IMR-90 (cell line): ENCODE results near the gene RNU1-1.
"Not testable (repeated sequence)": the region's sequence is repeated elsewhere in the genome, so short reads cannot be mapped to it uniquely, and the experiment has no call there.

Experiments
- BHLHE40 ChIP-seq: fragments of 150-350 bp; IDR thresholded peaks from 2 replicates; pipeline ENCODE4 v1.6.1; 2016; ENCODE audit warnings: mild to moderate bottlenecking, low read depth, low read length
- FOS ChIP-seq: fragments of 150-350 bp; IDR thresholded peaks from 2 replicates; pipeline ENCODE4 v1.6.1; 2016; ENCODE audit warnings: low read depth, low read length
- MAFK ChIP-seq: IDR thresholded peaks from 2 replicates; pipeline ENCODE4 v1.6.1; 2012; ENCODE audit warnings: low read depth, low read length, improper control_type of control experiment
- MAZ ChIP-seq: IDR thresholded peaks from 2 replicates; pipeline ENCODE4 v1.6.1; 2012; ENCODE audit warnings: low read depth, mild to moderate bottlenecking, low read length, improper control_type of control experiment, moderate library complexity, borderline replicate concordance
- MXI1 ChIP-seq: IDR thresholded peaks from 2 replicates; pipeline ENCODE4 v1.6.1; 2012; ENCODE audit warnings: low read depth, mild to moderate bottlenecking, low read length, moderate library complexity, borderline replicate concordance
- NFE2L2 ChIP-seq: fragments of 150-350 bp; IDR thresholded peaks from 2 replicates; pipeline ENCODE4 v1.6.1; 2016; ENCODE audit warnings: low read depth, mild to moderate bottlenecking, low read length
- POLR2A ChIP-seq: IDR thresholded peaks from 2 replicates; pipeline ENCODE4 v1.6.1; 2012; ENCODE audit warnings: mild to moderate bottlenecking, low read depth, low read length
- RAD21 ChIP-seq: IDR thresholded peaks from 2 replicates; pipeline ENCODE4 v1.6.1; 2012; ENCODE audit warnings: low read length, improper control_type of control experiment
- RCOR1 ChIP-seq: IDR thresholded peaks from 2 replicates; pipeline ENCODE4 v1.6.1; 2012; ENCODE audit warnings: mild to moderate bottlenecking, low read length, improper control_type of control experiment; ENCODE audit not compliant: insufficient replicate concordance
- RFX5 ChIP-seq: IDR thresholded peaks from 2 replicates; pipeline ENCODE4 v1.8.0; 2012; ENCODE audit warnings: low read depth, mild to moderate bottlenecking, low read length, moderate library complexity
- SMC3 ChIP-seq: fragments of 150-350 bp; IDR thresholded peaks from 2 replicates; pipeline ENCODE4 v1.6.1; 2016; ENCODE audit warnings: low read depth, mild to moderate bottlenecking, antibody characterized with exemption, low read length, moderate library complexity
- TF ChIP-seq, protein P1 (sequence below): conservative IDR thresholded peaks from 2 replicates; pipeline ENCODE4 v1.5.1; 2012; ENCODE audit warnings: mild to moderate bottlenecking, low read depth, low read length, improper control_type of control experiment
- TF ChIP-seq, protein P2 (sequence below): fragments of 150-350 bp; IDR thresholded peaks from 2 replicates; pipeline ENCODE4 v1.6.1; 2017; ENCODE audit warnings: mild to moderate bottlenecking, antibody characterized with exemption, low read length, low read depth
- TF ChIP-seq, protein P3 (sequence below): fragments of 150-350 bp; IDR thresholded peaks from 2 replicates; pipeline ENCODE4 v1.6.1; 2016; ENCODE audit warnings: low read depth, mild to moderate bottlenecking, low read length, moderate library complexity, borderline replicate concordance

DNA sequence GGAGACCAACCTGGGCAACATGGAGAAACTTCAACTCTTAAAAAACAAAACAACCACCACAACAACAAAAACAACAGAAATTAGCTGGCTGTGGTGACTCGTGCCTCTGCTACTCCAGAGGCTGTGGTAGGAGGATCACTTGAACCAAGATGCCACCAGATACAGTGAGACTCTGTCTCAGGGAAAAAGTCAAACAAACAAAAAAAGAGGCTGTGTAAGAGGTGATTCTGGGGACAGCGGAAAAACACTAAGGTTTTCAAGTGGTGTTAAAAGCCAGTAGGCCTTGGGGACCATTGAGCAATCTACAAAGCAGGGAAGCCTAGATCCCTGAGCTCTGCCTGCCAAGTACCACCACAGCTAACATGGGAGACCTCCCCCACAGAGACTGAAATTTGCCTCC is 8.2 kb downstream of the RNU1-1 start:
- TF ChIP-seq, protein P1, sequence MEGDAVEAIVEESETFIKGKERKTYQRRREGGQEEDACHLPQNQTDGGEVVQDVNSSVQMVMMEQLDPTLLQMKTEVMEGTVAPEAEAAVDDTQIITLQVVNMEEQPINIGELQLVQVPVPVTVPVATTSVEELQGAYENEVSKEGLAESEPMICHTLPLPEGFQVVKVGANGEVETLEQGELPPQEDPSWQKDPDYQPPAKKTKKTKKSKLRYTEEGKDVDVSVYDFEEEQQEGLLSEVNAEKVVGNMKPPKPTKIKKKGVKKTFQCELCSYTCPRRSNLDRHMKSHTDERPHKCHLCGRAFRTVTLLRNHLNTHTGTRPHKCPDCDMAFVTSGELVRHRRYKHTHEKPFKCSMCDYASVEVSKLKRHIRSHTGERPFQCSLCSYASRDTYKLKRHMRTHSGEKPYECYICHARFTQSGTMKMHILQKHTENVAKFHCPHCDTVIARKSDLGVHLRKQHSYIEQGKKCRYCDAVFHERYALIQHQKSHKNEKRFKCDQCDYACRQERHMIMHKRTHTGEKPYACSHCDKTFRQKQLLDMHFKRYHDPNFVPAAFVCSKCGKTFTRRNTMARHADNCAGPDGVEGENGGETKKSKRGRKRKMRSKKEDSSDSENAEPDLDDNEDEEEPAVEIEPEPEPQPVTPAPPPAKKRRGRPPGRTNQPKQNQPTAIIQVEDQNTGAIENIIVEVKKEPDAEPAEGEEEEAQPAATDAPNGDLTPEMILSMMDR = not testable (repeated sequence)
- TF ChIP-seq SMC3, MAZ, POLR2A, FOS, MAFK, RCOR1, RFX5, BHLHE40, NFE2L2, RAD21, MXI1: not testable (repeated sequence)
- TF ChIP-seq, protein P2, sequence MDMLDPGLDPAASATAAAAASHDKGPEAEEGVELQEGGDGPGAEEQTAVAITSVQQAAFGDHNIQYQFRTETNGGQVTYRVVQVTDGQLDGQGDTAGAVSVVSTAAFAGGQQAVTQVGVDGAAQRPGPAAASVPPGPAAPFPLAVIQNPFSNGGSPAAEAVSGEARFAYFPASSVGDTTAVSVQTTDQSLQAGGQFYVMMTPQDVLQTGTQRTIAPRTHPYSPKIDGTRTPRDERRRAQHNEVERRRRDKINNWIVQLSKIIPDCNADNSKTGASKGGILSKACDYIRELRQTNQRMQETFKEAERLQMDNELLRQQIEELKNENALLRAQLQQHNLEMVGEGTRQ = not testable (repeated sequence)
- TF ChIP-seq, protein P3, sequence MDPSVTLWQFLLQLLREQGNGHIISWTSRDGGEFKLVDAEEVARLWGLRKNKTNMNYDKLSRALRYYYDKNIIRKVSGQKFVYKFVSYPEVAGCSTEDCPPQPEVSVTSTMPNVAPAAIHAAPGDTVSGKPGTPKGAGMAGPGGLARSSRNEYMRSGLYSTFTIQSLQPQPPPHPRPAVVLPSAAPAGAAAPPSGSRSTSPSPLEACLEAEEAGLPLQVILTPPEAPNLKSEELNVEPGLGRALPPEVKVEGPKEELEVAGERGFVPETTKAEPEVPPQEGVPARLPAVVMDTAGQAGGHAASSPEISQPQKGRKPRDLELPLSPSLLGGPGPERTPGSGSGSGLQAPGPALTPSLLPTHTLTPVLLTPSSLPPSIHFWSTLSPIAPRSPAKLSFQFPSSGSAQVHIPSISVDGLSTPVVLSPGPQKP = not testable (repeated sequence)
